ENCODE measurements around the gene TNPO3.

The TNPO3 gene

DNA sequence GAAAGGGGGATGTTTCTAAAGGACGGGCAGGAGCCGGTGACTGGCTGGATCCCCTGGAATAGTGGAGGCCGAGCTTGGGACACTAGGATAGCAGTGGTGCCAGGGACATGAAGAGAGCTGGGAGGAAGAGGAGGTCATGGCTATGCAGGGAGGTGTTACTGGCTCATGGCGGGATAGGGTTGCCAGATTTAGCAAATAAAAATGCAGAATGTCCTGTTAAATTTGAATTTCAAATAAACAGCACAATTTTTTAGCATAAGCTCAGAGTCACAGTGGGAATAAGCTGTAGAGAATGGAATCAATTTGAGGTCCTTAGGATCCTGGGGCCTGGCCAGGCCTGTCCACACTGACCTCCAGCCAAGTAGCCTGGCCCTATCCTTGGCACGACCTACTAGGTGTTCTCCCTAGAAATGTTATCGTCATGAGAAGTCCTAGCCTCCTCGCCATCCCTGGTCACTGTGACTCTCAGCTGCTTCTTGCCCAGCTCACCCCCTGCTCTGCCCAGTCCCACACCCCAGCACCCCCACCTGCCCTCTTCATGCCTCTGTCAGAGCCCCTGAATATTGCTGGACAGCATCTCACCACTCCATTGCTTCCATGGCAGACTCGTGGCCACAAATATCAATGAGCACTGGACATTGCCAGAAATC, 136.8 kb downstream of the TNPO3 start:
- Histone ChIP-seq H3K9me3 (ENCODE audit: insufficient read depth, low read length) (no peaks in the 10 kb centered on the region), H4K20me1 (ENCODE audit: low read depth, low read length) (no peaks in the 10 kb centered on the region), H3K9me2 (replicated peaks; ENCODE audit: insufficient read depth, low read length) (no peaks in the 10 kb centered on the region), H3K4me3 (ENCODE audit: insufficient read depth, low read length, poor library complexity, severe bottlenecking) (no peak overlapping the region), H3K9ac (ENCODE audit: low read length) (no peak overlapping the region), H3K27ac (ENCODE audit: low read depth, low read length) (no peak overlapping the region), H3K4me2 (ENCODE audit: low read depth, low read length, poor library complexity, severe bottlenecking) (no peak overlapping the region), H3K36me3 (ENCODE audit: low read length) (no peaks in the 10 kb centered on the region), H3F3A (ENCODE audit: insufficient read depth) (no peaks in the 10 kb centered on the region), H3K79me2 (ENCODE audit: insufficient read depth, low read length) (no peaks in the 10 kb centered on the region), H2AFZ (ENCODE audit: low read depth, low read length, severe bottlenecking) (no peak overlapping the region), H3K27me3 (ENCODE audit: low read length) (no peaks in the 10 kb centered on the region)
- TF ChIP-seq CTCF (IDR thresholded peaks at IDR 0.05; ENCODE audit: insufficient read depth, low read length, poor library complexity, severe bottlenecking), result no peak
- no peak for TF ChIP-seq EZH2phosphoT487 (conservative IDR thresholded peaks at IDR 0.05; ENCODE audit: low read length)

DNA sequence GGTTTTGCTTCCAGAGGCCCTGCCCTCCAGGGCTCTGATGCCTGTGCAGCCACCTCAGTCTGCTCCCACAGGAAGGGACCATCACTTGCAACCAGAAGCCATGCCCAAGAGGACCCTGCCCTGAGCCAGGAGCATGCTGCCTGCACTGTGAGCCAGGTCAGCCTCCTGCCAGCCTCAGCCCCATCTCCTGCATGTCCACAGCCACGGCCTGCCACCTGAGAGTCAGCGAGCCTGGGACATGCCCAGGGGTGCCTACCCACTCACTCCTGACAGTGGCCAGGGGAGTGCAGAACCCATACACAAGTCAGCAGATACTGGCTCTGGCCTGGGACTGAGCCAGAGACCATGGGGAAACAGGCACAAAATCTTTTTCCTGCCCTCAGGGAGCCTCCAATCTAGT, 137.8 kb downstream of the TNPO3 start:
- Histone ChIP-seq H3F3A (ENCODE audit: insufficient read depth) (no peaks in the 10 kb centered on the region), H2AFZ (ENCODE audit: low read depth, low read length, severe bottlenecking) (no peak overlapping the region), H3K4me3 (ENCODE audit: insufficient read depth, low read length, poor library complexity, severe bottlenecking) (no peak overlapping the region), H3K36me3 (ENCODE audit: low read length) (no peaks in the 10 kb centered on the region), H4K20me1 (ENCODE audit: low read depth, low read length) (no peaks in the 10 kb centered on the region), H3K9ac (ENCODE audit: low read length) (no peak overlapping the region), H3K9me2 (replicated peaks; ENCODE audit: insufficient read depth, low read length) (no peaks in the 10 kb centered on the region), H3K79me2 (ENCODE audit: insufficient read depth, low read length) (no peaks in the 10 kb centered on the region), H3K27me3 (ENCODE audit: low read length) (no peaks in the 10 kb centered on the region), H3K4me2 (ENCODE audit: low read depth, low read length, poor library complexity, severe bottlenecking) (no peak overlapping the region), H3K27ac (ENCODE audit: low read depth, low read length) (no peak overlapping the region), H3K9me3 (ENCODE audit: insufficient read depth, low read length) (no peaks in the 10 kb centered on the region)
- TF ChIP-seq CTCF (IDR thresholded peaks at IDR 0.05; ENCODE audit: insufficient read depth, low read length, poor library complexity, severe bottlenecking) (no peak), EZH2phosphoT487 (conservative IDR thresholded peaks at IDR 0.05; ENCODE audit: low read length) (no peak)

GRCh38 chr7:128916643-128916915, 138.3 kb downstream of the TNPO3 start:
- no peak overlapping the region for H3K4me2 ChIP-seq (ENCODE audit: low read depth, low read length, poor library complexity, severe bottlenecking)
- H3K9ac ChIP-seq (ENCODE audit: low read length), result no peak overlapping the region
- no peaks in the 10 kb centered on the region for H3K9me3 ChIP-seq (ENCODE audit: insufficient read depth, low read length)
- H2AFZ ChIP-seq (ENCODE audit: low read depth, low read length, severe bottlenecking), result no peak overlapping the region
- H4K20me1 ChIP-seq (ENCODE audit: low read depth, low read length), result no peaks in the 10 kb centered on the region
- no peaks in the 10 kb centered on the region for H3K36me3 ChIP-seq (ENCODE audit: low read length)
- no peaks in the 10 kb centered on the region for H3K27me3 ChIP-seq (ENCODE audit: low read length)
- TF ChIP-seq EZH2phosphoT487 (conservative IDR thresholded peaks at IDR 0.05; ENCODE audit: low read length), result no peak
- no peak for TF ChIP-seq CTCF (IDR thresholded peaks at IDR 0.05; ENCODE audit: insufficient read depth, low read length, poor library complexity, severe bottlenecking)
- no peaks in the 10 kb centered on the region for H3F3A ChIP-seq (ENCODE audit: insufficient read depth)
- no peaks in the 10 kb centered on the region for H3K79me2 ChIP-seq (ENCODE audit: insufficient read depth, low read length)
- no peaks in the 10 kb centered on the region for H3K9me2 ChIP-seq (replicated peaks; ENCODE audit: insufficient read depth, low read length)
- no peak overlapping the region for H3K4me3 ChIP-seq (ENCODE audit: insufficient read depth, low read length, poor library complexity, severe bottlenecking)
- H3K27ac ChIP-seq (ENCODE audit: low read depth, low read length), result no peak overlapping the region
